DMS53 treated with DMSO at 0.1 percent for 48 hours (cell line): ENCODE data around the gene ARHGAP20.
"Not testable (repeated sequence)": the region's sequence is repeated elsewhere in the genome, so short reads cannot be mapped to it uniquely, and the experiment has no call there.

Experiments used
- DNase-seq: peaks from one replicate; lab custom pipeline; 2025; ENCODE audit not compliant: unreplicated experiment; lab: John Stamatoyannopoulos, UW

The ARHGAP20 gene

DNA sequence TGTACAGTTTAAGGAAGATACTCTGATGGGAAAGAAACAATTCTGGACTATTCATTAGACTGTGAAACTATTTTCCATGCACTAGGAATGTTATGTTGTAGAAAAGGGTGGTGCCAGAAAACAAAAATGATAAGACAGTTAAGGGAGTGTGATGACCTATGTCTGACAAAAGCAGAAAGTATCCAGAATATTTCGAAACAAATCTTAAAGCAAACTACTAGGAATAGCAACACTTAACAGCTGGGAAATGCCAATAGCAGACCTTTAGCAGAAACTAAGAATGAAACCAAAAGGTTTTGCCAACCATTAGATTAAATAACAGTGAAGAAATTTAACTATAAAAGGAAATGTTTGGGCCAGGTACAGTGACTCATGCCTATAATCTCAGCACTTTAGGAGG, 3.3 kb upstream of the ARHGAP20 start:
- DNase-seq, result no peak

DNA sequence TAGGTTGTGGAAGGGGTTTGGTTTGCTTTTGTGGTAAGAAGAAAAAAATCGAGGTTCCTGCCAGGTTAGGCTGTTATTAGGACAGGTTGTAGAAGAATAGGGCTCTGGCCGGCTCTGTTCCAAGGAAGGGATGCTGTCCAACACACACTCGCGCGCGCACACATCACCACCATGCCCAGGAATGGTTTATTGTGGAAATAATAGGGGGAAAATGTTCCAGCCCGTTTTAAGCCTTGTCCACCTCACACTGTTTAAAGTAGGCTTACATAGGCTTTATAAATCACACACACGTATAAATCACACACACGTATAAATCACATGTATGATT, 1.2 kb upstream of the ARHGAP20 start:
- no peak for DNase-seq

- DNase-seq, result no peak
These were observed 617 bp upstream of the ARHGAP20 start for GRCh38 chr11:110712659-110713448.

DNA sequence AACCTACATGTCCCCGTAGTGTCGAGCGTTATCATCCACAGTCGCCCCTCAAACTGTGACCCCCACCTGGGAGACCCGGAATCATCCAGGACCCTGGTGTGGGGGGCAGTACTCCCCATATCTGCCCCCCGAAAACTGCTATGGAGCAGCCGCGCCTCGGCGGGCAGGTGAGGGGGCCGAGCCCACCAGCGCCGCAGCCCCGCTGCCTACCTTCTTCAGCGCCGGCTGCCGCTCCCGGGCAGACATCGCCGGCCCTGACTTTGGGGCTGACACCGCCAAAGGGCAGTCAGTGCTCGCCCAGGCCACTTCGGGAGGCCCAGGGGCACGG, 825 bp downstream of the ARHGAP20 start:
- DNase-seq, result no peak

DNA sequence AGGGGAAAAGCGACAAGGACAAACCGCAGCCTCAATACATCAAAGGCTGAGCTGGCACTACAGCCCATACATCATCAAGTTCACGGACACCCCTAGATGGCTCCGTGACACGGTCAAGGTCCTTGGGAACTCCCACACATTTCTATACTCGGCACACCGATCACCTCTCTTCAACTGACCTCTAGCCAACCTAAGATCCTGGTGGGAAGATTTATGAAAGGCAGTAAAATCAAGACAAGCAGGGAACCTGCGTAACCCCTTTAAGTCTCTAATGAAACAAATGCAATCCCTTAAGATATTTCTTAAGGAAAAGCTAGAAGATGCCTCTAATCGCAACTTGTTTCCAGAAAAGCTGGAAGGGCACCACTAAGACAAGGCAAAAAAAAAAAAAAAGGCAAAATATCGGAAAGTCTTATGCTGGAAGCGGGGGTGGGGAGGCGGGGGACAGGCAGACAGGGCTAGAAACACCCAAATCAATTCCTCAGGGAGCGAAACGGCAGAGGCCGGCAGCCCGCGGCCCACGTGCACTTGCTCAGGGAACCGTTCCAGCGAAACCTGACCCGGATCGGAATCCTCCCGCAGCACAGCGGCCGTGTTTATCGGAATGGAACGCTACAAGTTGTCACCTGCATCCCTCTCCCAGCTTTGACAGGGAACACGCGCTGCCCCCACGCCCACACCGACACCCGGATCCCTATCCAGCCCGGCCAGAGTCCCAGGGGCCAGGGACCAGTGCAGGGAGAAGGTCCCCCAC, 1.4 kb downstream of the ARHGAP20 start:
- no peak for DNase-seq

DNA sequence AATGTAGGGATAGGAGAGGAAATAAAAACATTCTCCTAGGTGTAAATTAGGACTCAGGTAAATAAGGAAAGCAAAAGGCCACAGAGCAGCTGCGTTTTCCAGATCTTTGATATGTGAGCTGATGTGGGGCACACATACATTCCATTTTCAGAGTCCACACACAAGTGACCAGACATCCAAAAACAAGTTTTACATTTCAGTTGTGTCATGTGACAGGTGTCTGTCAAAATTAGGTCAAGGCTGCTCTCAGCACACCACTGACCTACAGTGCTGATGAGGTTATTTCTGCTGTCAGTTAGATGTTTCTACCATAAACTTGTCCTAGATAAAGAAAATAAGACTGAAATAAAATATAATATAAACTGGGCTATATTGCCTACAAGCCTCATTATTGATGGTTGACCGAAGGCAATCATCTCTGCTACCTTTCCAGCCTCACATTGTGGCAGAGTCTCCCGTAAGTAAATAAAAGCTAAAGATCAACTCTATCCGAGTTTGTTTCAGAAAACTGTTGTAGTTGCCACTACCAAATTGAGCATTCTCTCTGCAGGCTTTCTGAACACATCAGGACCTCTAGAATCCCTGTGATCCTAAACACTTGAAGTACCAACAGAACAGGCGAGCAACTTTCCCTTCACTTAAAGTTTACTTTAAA, 7.9 kb downstream of the ARHGAP20 start:
- DNase-seq, result no peak

GRCh38 chr11:110691926-110692325, 20.3 kb downstream of the ARHGAP20 start:
- no peak for DNase-seq

- DNase-seq, result no peak
These were observed 22.9 kb downstream of the ARHGAP20 start for GRCh38 chr11:110689306-110689705.

GRCh38 chr11:110679323-110679975, 32.8 kb downstream of the ARHGAP20 start:
- DNase-seq, result no peak

GRCh38 chr11:110675548-110675947, 36.7 kb downstream of the ARHGAP20 start:
- no peak for DNase-seq

DNA sequence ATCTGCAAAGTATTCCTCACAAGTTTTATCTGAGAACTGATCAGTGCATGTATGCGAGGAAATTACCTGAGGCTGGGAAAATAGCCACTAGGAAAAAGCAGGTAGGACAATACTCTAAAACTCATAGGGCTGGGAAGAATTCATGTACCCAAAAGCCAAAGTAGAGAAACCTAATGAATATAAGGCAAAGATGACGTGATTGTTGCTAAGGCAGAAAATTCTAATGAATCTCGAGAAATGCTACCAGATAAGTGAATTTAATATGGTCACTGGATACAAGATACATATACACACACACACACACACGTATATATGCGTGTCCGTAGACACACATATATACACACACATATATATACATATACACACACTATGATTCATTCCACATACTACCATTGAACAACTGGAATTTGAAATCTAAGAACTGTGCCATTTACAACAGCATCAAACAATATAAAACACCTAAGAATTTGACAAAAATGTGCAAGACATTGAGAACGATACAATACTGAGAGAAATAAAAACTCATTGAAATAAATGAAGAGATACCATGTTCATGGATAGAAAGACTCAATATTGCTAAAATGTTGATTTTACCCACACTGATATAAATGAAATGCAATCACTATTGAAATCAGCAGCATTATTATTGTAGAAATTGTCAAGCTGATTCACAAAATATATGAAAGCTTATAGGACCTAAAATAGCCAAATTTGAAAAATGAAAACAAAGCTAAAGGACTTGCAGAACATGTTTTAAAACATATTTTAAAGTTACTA, 46.4 kb downstream of the ARHGAP20 start:
- no peak for DNase-seq

- no peak for DNase-seq
These were observed 56.3 kb downstream of the ARHGAP20 start for GRCh38 chr11:110655967-110656366.

GRCh38 chr11:110654456-110654855, 57.8 kb downstream of the ARHGAP20 start:
- no peak for DNase-seq

GRCh38 chr11:110645253-110645652, 67.0 kb downstream of the ARHGAP20 start:
- DNase-seq, result no peak

- no peak for DNase-seq
These were observed 77.9 kb downstream of the ARHGAP20 start for GRCh38 chr11:110634370-110634769.

- no peak for DNase-seq
These were observed 80.7 kb downstream of the ARHGAP20 start for GRCh38 chr11:110631551-110631950.

- no peak for DNase-seq
These were observed 82.6 kb downstream of the ARHGAP20 start for GRCh38 chr11:110629594-110629993.

GRCh38 chr11:110621826-110622225, 90.4 kb downstream of the ARHGAP20 start:
- DNase-seq, result no peak

DNA sequence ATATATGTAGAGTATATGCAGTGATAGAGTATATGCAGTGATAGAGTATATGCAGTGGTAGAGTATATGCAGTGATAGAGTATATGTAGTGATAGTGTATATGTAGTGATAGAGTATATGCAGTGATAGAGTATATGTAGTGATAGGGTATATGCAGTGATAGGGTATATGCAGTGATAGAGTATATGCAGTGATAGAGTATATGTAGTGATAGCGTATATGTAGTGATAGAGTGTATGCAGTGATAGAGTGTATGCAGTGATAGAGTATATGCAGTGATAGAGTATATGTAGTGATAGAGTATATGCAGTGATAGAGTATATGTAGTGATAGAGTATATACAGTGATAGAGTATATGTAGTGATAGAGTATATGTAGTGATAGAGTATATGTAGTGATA, 92.9 kb downstream of the ARHGAP20 start:
- not testable (repeated sequence) for DNase-seq

- DNase-seq, result no peak
These were observed 98.2 kb downstream of the ARHGAP20 start for GRCh38 chr11:110614031-110614430.
